ENCODE results near the gene TMEFF1.
A peak's percentile ranks its signal among the peaks of the same experiment; 100 is the strongest.

The TMEFF1 gene

GRCh38 chr9:100447041-100447440 lies 25.9 kb upstream of the TMEFF1 start:
- no peak for DNase-seq (ENCODE audit: low read depth)

GRCh38 chr9:100448266-100448665 lies 24.7 kb upstream of the TMEFF1 start:
- DNase-seq (ENCODE audit: low read depth): no peak

DNA sequence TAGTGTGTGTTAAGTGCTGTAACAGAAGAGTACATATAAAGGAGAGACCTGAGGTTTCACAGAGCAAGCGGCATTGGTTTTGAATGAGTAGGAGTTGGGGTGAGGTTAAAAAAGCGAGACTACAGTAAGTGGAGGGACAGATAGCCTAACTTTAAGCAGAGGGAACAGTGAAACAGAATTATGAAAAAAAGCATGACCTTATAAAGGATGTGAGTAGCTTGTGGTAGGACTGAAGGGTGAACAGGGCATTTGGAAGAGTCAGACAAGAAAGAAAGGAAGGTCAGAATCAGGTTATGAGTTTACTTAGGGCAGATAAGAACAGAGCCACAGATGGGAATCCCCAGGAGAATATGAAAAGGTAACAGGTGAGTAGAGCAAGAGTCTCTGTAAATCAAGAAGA lies 23.5 kb upstream of the TMEFF1 start:
- no peak for DNase-seq (ENCODE audit: low read depth)

GRCh38 chr9:100452894-100453293 lies 20.1 kb upstream of the TMEFF1 start:
- no peak for DNase-seq (ENCODE audit: low read depth)

GRCh38 chr9:100455470-100455869 lies 17.5 kb upstream of the TMEFF1 start:
- no peak for DNase-seq (ENCODE audit: low read depth)

- DNase-seq (ENCODE audit: low read depth): no peak
Measured at GRCh38 chr9:100457517-100457916, 15.4 kb upstream of the TMEFF1 start.

GRCh38 chr9:100459963-100460362 lies 13.0 kb upstream of the TMEFF1 start:
- no peak for DNase-seq (ENCODE audit: low read depth)

DNA sequence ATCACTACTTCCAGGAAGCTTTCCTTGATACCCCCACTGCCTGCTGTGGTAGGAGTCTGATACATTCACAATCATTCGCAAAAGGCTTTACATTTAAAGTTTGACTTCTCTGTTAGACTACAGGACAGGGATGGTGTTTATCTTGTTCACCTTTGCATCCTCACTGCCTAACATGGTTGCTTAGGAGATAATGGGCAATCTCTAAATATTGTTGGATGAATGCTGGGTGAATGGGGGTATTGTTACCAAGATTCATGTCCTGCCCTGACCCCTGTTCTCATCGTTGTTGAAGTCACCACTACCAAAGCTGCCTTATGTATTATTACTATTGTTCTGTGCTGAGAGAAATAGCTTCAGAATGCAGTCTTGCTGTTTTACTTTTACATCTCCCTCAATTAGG lies 7.7 kb upstream of the TMEFF1 start:
- DNase-seq (ENCODE audit: low read depth): no peak

DNA sequence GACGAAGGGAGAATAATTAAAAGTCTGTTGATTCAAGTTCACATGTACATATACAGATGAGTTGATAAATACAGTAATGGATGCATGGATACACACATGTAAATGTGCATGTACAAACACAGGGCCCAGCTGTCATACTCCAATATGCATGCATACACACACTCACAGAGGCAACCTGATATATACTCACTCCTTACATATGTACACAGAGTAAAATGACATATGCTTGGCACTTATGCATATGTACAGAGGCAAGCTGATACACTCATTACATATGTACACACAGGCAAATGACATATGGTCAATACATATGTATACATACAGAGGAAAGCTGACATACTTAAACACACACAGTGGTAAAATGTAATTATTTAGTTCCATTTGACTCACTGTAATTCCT lies 7.2 kb upstream of the TMEFF1 start:
- DNase-seq (ENCODE audit: low read depth): no peak

DNA sequence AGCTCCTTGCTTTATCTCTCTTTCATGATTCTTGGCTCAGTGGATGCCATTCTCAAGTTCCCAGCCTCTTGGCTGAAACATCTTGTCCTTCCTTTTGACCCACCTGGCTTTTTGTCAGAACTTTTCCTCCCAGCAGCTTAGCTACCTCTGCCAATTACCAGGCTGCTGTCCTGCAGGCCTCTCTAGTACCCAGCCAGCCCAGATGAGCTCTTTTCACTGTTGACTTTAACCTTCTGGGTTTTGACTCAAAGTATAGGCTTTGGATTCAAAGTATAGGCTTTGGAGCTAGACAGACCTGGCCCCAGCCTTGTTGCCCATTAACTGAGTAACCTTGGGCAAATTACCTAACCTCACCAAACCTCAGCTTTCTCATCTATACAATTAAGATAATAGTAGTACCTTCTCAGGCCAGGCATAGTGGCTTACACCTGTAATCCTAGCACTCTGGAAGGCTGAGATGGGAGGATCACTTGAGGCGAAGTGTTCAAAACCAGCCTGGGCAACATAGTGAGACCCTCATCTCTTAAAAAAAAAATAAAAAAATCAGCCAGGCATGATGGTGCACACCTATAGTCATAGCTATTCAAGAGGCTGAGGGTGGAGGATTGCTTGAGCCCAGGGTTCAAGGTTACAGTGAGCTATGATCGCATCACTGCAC lies 6.6 kb upstream of the TMEFF1 start:
- DNase-seq (ENCODE audit: low read depth): no peak

GRCh38 chr9:100466829-100467221 lies 6.1 kb upstream of the TMEFF1 start:
- DNase-seq (ENCODE audit: low read depth): no peak

DNA sequence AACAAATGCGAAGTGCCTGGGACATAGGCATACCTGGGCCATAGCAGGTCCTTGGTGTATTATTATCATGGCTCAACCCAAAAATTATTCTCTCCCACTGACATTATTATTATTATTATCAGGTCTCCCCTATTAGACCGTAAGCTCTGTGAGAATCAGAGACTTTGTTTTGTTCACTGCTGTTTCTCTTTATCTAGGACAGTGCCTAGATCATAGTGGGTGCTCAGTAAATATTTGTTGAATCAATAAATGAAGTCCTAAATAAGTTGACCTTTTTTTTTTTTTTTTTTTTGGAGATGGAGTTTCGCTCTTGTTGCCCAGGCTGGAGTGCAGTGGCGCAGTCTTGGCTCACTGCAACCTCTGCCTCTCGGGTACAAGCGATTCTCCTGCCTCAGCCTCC lies 4.9 kb upstream of the TMEFF1 start:
- no peak for DNase-seq (ENCODE audit: low read depth)

DNA sequence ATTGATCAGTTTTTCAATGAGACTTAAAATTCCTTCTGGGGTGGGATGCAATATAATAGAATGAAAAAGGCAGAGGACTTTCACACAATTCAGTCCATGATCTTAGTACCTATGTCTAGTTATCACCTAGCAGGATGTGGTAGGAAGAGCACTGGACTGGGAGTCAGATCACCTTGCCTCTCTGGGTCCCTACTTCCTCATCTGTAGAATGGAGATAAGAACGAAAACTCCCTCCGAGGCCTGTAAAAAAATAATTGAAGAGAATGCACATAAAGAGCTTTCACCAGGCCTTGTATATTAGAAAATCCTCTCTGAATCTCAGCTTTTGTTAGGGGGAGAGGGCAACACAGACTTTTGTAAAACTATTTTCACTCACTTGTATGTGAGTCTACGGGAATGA lies 681 bp upstream of the TMEFF1 start:
- no peak for DNase-seq (ENCODE audit: low read depth)

GRCh38 chr9:100473276-100474081 lies 530 bp downstream of the TMEFF1 start:
- DNase-seq (ENCODE audit: low read depth): peak; percentile 2

DNA sequence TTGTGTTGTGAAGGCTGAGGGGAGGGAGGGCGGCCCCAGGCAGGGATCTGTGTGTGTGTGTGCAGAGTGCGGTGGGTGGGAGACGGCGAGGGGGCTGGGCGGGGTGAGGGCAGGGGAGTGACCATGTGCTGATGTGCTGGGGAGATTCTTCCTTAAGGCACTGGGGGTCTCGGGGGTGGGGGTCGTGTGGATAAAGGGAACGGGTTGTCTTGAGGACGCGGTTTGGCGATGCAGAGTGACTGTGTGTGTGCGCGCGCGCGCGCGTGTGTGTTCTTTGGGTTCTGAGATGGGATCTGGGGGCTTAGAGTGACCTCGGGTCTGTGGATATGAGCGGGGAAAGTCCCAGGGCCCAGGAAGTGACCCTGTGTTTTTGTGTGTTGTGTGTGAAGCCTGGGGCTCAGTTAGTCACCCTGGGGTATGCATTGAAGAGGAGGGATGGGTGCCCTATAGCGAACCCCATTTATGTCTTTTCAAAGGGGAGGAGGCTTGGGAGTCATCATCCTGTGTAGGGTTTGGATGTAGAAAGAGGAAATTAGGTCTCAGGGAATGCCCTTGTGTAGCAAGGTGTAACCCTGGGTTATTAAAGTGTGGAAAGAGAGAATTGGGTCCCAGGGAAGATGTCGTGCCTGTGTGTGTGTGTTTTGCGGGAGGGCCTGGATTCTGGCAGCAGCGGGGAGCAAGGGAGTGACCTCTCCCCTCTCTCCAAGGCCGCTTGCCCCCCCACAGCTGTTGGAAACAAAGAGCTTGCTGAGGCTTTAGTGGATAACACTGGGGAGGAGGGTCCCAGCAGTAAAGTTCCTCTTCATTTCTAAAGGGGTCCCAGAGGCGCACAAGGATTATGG lies 1.4 kb downstream of the TMEFF1 start:
- DNase-seq (ENCODE audit: low read depth): no peak

- no peak for DNase-seq (ENCODE audit: low read depth)
Measured at GRCh38 chr9:100474924-100475276, 2.0 kb downstream of the TMEFF1 start.

- DNase-seq (ENCODE audit: low read depth): no peak
Measured at GRCh38 chr9:100477241-100477640, 4.3 kb downstream of the TMEFF1 start.

GRCh38 chr9:100478192-100478591 lies 5.2 kb downstream of the TMEFF1 start:
- DNase-seq (ENCODE audit: low read depth): no peak

DNA sequence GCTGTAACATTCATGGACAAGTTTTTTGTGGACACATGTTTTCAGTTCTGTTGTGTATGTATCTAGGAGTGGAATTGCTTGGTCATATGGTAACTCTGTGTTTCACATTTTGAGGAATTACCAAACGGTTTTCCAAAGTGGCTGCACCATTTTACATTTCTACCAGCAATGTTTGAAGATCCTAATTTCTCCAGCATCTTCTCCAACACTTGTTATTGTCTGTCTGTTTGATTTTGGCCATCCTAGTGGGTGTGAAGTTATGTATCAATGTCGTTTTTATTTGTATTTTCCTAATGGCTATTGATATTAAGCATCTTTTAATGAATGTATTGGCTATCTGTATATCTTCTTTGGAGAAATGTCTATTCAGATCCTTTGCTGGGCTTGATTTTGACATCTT lies 6.9 kb downstream of the TMEFF1 start:
- no peak for DNase-seq (ENCODE audit: low read depth)

DNA sequence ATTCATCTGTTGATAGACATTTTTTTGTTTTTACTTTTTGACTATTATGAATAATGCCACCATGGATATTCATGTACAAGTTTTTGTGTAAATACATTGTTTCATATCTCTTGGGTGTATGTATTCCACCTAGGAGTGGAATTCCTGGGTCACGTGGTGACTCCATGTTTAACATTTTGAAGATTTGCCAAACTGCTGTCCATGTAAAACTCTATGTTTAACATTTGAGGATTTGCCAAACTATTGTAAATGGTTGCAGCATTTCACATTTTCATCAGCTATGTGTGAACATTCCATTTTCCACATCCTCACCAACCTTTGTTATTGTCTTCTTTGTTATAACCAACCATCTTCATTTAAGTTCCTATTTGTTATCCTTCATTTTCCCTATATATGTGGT lies 12.2 kb downstream of the TMEFF1 start:
- DNase-seq (ENCODE audit: low read depth): no peak

- no peak for DNase-seq (ENCODE audit: low read depth)
Measured at GRCh38 chr9:100486479-100487176, 13.7 kb downstream of the TMEFF1 start.

GRCh38 chr9:100488177-100488576 lies 15.2 kb downstream of the TMEFF1 start:
- no peak for DNase-seq (ENCODE audit: low read depth)

Data from activated gamma-delta T cell treated with anti-CD3 and anti-CD28 coated beads, Interleukin-2, amount 50 U/mL, for 16 hours (primary cell).